ENCODE results near the gene PSMA7.

The PSMA7 gene

DNA sequence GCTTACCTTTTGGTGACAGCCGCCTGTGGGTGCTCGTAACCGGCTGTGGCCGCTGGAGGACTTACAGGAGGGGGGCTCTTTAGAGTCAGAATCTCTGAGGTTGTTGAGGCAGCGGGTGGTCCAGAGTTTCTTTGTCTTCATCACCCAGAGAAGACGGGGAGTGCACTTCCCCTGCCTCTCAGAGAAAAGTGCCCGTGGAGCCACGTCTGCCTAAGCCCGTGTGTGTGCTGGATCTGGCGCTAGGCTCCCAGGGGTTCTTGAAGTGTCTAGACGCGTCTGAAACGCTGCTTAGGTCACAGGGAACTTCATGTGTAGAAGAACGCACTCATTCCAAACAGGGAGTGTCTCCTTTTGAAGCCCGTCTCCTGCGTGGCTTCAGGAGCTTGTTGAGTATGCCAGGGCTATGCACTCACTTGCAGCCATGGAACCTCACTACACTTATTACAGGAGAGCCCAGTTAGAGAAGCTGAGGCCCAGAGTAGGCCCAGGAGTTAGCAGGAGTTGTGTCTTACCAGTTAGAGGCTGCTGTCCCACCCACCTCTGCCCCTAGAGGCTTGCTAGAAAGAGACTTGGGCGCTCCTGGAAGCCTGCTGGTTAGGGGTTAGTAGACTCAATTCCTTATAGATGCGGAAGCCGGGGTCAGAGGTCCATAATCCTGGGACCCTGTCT, 19.6 kb downstream of the PSMA7 start:
- TF ChIP-seq, protein P1, sequence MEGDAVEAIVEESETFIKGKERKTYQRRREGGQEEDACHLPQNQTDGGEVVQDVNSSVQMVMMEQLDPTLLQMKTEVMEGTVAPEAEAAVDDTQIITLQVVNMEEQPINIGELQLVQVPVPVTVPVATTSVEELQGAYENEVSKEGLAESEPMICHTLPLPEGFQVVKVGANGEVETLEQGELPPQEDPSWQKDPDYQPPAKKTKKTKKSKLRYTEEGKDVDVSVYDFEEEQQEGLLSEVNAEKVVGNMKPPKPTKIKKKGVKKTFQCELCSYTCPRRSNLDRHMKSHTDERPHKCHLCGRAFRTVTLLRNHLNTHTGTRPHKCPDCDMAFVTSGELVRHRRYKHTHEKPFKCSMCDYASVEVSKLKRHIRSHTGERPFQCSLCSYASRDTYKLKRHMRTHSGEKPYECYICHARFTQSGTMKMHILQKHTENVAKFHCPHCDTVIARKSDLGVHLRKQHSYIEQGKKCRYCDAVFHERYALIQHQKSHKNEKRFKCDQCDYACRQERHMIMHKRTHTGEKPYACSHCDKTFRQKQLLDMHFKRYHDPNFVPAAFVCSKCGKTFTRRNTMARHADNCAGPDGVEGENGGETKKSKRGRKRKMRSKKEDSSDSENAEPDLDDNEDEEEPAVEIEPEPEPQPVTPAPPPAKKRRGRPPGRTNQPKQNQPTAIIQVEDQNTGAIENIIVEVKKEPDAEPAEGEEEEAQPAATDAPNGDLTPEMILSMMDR (IDR thresholded peaks at IDR 0.05; ENCODE audit: insufficient read depth, low read depth, low read length, missing control alignments), result peak; percentile 11
- peak overlapping the region; percentile 62 for H3K4me3 ChIP-seq (ENCODE audit: low read length)
- peak; percentile 56 for DNase-seq (ENCODE audit: low read depth)

DNA sequence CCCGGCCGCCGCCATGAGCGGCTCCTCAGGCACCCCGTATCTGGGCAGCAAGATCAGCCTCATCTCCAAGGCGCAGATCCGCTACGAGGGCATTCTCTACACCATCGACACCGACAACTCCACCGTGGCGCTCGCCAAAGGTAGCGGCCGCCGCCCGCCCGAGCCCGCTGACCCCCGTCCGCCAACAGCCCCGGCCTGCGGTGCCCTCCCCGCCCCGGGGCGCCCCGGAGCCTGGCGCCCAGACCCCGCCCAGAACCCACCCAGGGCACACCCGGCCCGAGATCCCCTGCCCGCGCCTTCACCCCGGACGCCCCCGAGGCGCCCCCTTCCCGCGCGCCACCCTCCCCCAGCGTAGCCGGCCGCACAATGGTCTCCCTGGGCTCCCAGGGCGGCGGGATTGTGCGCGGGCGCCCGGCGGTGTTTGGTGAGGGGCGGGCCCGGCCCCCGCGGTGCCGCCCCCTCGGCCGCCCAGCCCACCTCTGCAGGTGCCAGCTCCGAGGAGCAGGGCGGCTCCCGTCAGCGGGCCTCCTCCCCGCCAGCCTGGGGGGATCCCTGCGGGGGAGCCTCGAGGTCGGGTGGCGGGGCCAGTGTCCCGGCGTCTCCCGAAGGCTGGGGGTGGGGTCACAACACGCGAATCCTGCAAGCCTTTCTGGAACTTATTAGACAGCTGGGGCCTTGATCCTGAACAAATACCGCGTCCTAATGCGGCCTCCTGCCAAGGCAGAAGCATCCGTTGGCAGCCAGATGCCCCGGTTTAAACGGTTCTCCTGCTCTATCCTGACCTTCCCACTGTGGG, 20.3 kb downstream of the PSMA7 start:
- peak; percentile 45 for DNase-seq (ENCODE audit: low read depth)
- TF ChIP-seq, protein P1 (IDR thresholded peaks at IDR 0.05; ENCODE audit: insufficient read depth, low read depth, low read length, missing control alignments), result no peak
- H3K4me3 ChIP-seq (ENCODE audit: low read length), result peak overlapping the region; percentile 62

DNA sequence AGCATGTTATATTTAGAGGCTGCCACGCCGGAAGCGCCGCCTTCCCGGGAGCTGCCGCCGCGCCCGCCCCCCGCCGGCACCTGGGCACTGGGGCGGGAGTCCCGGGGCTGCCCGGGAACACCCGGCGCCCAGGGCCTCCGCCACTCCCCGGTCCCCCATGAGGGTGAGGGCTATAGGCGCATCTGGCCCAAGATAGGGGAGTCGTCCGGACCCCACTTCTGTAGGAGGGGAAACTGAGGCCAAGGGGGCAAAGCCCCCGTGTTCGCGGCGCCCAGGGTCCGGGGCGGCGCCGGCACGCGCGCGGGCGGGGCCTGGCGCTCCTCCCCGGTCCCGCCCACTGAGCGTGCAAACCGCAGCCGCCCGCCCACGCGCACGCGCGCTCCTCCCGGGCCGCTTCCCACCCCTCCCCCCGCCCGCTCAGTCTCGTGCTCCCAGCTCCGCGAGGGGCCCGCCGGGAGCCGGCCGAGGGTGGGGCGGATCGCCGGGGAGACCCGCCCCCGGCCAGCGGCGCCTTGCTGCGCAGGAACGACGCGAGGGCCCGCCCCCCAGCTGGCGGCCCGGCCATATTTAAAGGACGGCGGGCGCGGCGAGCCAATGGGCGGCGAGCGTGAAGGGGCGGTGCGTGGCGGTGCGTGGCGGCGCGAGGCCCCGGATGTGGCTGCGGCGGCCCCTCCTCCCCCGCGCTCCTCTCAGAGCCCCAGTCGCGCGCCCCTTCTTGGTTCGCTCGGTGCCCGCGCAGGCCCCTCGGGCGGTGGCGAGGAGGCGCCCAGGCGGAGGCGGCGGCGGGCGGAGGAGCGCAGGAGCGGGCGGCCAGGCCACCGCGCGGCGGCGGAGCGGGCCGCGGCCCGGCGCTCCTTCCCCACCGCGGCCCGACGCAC, 21.2 kb downstream of the PSMA7 start, which contains the start of gene LSM14B:
Gene LSM14B, plus strand, starts transcription at position 700 of the 878 bp plus-strand sequence. CDS start 192 bp downstream, outside the sequence.
- TF ChIP-seq, protein P1 (IDR thresholded peaks at IDR 0.05; ENCODE audit: insufficient read depth, low read depth, low read length, missing control alignments), result no peak
- H3K4me3 ChIP-seq (ENCODE audit: low read length), result peak within 1 kb of the TSS; percentile 62
- DNase-seq (ENCODE audit: low read depth), result peak; percentile 99

DNA sequence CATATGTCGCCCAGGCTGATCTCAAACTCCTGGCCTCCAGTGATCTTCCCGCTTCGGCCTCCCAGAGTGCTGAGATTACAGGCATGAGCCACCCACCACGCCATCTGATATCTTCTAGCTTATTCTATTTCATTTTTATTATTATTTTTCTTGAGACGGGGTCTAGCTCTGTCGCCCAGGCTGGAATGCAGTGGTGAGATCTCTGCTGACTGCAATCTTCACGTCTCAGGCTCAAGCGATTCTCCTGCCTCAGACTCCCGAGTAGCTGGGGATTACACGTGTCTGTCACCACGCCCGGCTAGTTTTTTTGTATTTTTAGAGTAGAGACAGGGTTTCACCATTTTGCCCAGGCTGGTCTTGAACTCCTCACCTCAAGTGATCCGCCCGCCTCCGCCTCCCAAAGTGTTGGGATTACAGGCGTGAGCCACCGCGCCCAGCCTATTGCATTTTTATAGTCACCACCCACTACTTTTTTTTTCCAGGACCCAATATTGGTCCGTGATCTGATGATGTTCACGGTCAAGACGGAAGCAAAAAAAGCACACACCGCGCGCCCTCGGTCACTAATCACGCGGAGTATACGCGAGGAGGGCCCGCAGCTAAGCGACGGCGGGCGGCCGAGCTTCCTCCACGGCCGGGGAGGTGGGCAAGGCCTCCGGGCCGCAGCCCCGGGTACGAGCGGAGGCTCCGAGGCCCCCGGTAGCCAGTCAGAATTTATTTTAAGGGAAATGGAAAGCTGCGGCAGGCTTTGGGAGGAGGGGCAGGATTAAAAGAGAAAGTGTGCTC, 22.0 kb downstream of the PSMA7 start:
- H3K4me3 ChIP-seq (ENCODE audit: low read length), result peak overlapping the region; percentile 61
- TF ChIP-seq, protein P1 (IDR thresholded peaks at IDR 0.05; ENCODE audit: insufficient read depth, low read depth, low read length, missing control alignments), result no peak
- DNase-seq (ENCODE audit: low read depth), result peak; percentile 59

DNA sequence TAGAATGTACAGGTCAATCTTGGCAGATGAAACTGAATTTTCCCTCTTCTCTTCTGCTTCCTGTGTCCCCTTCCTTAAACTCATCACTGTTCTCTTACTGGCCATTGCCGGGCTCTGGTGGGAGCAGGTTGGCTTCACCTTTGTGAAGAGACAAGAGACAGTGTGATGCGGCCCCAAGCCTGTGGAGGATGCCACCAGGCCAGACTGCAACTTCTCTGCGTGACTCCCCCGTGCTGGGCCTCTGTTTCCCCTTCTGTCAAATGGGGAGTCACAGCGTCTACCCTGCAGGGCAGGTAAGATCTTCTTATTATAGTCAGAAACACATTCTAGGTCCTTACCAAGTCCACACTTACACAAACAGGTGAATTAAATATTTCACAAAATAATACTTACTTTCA, 22.8 kb downstream of the PSMA7 start:
- TF ChIP-seq, protein P1 (IDR thresholded peaks at IDR 0.05; ENCODE audit: insufficient read depth, low read depth, low read length, missing control alignments), result no peak
- no peak overlapping the region for H3K4me3 ChIP-seq (ENCODE audit: low read length)
- DNase-seq (ENCODE audit: low read depth), result no peak

All from epithelial cell of esophagus (primary cell).